GM18505 (cell line): ENCODE results near the gene CLDN12.

ENCODE experiments used
- ATAC-seq: cut with Tn5 transposase; IDR thresholded peaks from one replicate; pipeline ENCODE4 v1.9.1; 2021; ENCODE audit not compliant: unreplicated experiment
- POLR2A ChIP-seq: IDR thresholded peaks from 4 replicates; pipeline ENCODE4 v1.6.1; 2011; ENCODE audit warnings: borderline replicate concordance; ENCODE audit not compliant: insufficient read depth, insufficient read length; ENCODE audit errors: extremely low read depth

CLDN12 gene

GRCh38 chr7:90411510-90411909, 8.2 kb downstream of the CLDN12 start:
- ATAC-seq, result no peak
- TF ChIP-seq POLR2A, result no peak

GRCh38 chr7:90412458-90413184, 9.4 kb downstream of the CLDN12 start:
- no peak for ATAC-seq
- no peak for TF ChIP-seq POLR2A

GRCh38 chr7:90413185-90413528, 9.9 kb downstream of the CLDN12 start:
- ATAC-seq, result no peak
- no peak for TF ChIP-seq POLR2A

- ATAC-seq, result no peak
- TF ChIP-seq POLR2A, result no peak
Measured at GRCh38 chr7:90421651-90422050, 18.4 kb downstream of the CLDN12 start.

GRCh38 chr7:90424720-90425119, 21.5 kb downstream of the CLDN12 start:
- no peak for TF ChIP-seq POLR2A
- ATAC-seq, result peak; percentile 89

- ATAC-seq, result no peak
- no peak for TF ChIP-seq POLR2A
Measured at GRCh38 chr7:90425376-90425775, 22.1 kb downstream of the CLDN12 start.

- TF ChIP-seq POLR2A, result no peak
- no peak for ATAC-seq
Measured at GRCh38 chr7:90430614-90431460, 27.6 kb downstream of the CLDN12 start.

- no peak for ATAC-seq
- TF ChIP-seq POLR2A, result no peak
Measured at GRCh38 chr7:90432752-90433151, 29.5 kb downstream of the CLDN12 start.

GRCh38 chr7:90433221-90433620, 30.0 kb downstream of the CLDN12 start:
- no peak for ATAC-seq
- TF ChIP-seq POLR2A, result no peak

- ATAC-seq, result no peak
- TF ChIP-seq POLR2A, result no peak
Measured at GRCh38 chr7:90445633-90446032, 42.4 kb downstream of the CLDN12 start.

GRCh38 chr7:90446137-90446899, 43.1 kb downstream of the CLDN12 start:
- no peak for TF ChIP-seq POLR2A
- ATAC-seq, result no peak

- TF ChIP-seq POLR2A, result no peak
- ATAC-seq, result no peak
Measured at GRCh38 chr7:90453259-90453891, 50.1 kb downstream of the CLDN12 start.

GRCh38 chr7:90453931-90454330, 50.7 kb downstream of the CLDN12 start:
- ATAC-seq, result no peak
- no peak for TF ChIP-seq POLR2A
